Measurements from ENCODE around the gene KRT10.

GRCh38 chr17:40844671-40845107 is 22.3 kb upstream of the KRT10 start:
- TF ChIP-seq CTCF (IDR thresholded peaks at IDR 0.05) = no peak
- no peak for TF ChIP-seq IRF3 (IDR thresholded peaks at IDR 0.05; ENCODE audit: low read depth, low read length)
- no peak for TF ChIP-seq TAF1 (IDR thresholded peaks at IDR 0.05; ENCODE audit: borderline replicate concordance, low read depth, low read length)
- TF ChIP-seq PBX3 (IDR thresholded peaks at IDR 0.05) = no peak
- TF ChIP-seq NFIC (IDR thresholded peaks at IDR 0.05; ENCODE audit: borderline replicate concordance) = no peak
- TF ChIP-seq MEF2A (IDR thresholded peaks at IDR 0.05; ENCODE audit: borderline replicate concordance, low read depth) = no peak
- TF ChIP-seq JUND (IDR thresholded peaks at IDR 0.05) = no peak
- TF ChIP-seq SIN3A (IDR thresholded peaks at IDR 0.05; ENCODE audit: borderline replicate concordance, low read depth, low read length) = no peak
- no peak for TF ChIP-seq RXRA (IDR thresholded peaks at IDR 0.05; ENCODE audit: borderline replicate concordance, low read depth)
- TF ChIP-seq GABPA (IDR thresholded peaks at IDR 0.05; ENCODE audit: low read depth) = no peak
- no peak for TF ChIP-seq RAD21 (IDR thresholded peaks at IDR 0.05; ENCODE audit: low read length)
- TF ChIP-seq EP300 (IDR thresholded peaks at IDR 0.05; ENCODE audit: borderline replicate concordance in 1 of 2, low read depth in 1 of 2, low read length in 1 of 2) = no peak

Data from SK-N-SH (cell line).